ENCODE results near the gene MAN2B2.
A peak's percentile ranks its signal among the peaks of the same experiment; 100 is the strongest.
"Not testable (repeated sequence)": the region's sequence is repeated elsewhere in the genome, so short reads cannot be mapped to it uniquely, and the experiment has no call there.

MAN2B2 gene

DNA sequence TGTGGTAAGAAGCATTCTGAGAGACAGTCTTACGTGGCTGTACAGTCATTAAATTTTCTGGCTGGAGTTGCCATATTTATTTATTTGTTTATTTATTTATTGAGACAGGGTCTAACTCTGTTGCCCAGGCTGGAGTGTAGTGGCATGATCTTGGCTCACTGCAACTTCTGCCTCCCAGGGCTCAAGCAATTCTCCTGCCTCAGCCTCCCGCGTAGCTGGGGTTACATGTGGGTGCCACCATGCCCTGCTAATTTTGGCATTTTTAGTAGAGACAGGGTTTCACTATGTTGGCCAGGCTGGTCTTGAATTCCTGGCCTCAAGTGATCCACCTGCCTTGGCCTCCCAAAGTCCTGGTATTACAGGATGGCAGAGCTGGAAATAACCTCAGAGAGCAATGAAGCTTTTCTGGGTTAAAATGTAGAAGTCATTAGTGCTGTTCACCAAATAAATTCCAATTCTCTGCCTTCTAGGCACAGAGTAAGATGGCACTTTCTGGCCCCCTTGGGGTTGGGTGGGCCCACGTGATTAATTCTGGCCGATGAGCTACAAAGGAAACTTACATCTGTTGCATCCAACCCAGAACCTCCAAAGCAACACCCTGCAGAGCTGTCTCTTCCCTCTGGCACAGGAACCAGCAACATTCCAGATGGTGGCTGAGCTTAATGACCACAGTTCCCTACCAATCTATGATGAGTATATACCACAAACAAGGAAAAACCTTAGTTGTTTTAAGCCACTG is 70.0 kb downstream of the MAN2B2 start:
- no peak for DNase-seq

- no peak for DNase-seq
Observed at GRCh38 chr4:6647169-6647568, 72.2 kb downstream of the MAN2B2 start.

DNA sequence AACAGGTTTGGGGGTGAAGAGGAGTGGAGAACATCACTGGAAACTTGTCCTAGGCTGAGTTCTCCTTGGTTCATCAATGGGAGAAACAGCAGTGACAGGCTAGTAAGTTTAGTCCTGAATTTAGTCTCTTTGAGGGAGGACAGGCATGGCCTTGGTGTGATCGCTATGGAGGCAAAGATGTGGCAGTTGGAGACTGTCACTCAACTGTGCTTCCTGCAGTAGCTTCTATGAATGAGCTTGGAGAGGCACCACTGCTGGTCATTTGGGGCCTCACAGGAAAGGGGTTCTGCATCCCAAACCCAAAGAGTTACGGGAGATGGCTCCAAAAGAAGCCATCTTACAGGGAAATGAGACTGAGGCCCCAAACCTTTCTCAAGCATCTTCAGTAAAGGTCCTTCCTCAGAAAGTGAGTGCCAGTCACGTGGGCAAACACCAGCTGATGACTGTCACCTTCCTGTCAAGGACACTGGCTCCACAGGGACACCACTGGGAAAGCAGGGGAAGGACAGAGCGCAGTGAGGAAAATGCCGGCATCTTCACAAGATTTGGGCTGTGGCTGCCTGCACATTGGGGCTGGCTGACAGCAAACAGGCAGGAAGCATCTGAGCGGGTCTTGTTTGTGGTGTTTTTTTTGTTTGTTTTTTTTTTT is 72.7 kb downstream of the MAN2B2 start:
- DNase-seq: no peak

- no peak for DNase-seq
Observed at GRCh38 chr4:6649216-6649615, 74.2 kb downstream of the MAN2B2 start.

- not testable (repeated sequence) for DNase-seq
Observed at GRCh38 chr4:6654211-6654610, 79.2 kb downstream of the MAN2B2 start.

GRCh38 chr4:6655291-6655690 is 80.3 kb downstream of the MAN2B2 start:
- not testable (repeated sequence) for DNase-seq

DNA sequence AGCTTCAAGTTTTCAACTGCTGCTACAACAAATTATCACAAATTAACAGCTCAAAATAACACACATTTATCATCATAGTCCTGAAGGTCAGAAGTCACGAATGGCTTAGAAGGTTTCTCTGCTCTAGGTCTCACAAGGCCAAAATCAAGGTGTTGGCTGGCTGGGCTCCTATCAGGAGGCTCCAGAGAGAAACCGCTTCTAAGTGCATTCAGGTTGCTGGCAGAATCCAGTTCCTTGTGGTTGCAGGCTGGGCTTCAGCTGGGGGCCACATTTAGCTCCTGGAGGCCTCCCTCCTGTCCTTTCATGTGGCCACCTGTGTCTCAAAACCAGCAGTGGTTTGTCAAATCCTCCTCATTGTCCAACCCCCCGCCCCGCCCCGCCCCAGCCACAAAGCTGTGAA is 80.9 kb downstream of the MAN2B2 start:
- DNase-seq: no peak

DNA sequence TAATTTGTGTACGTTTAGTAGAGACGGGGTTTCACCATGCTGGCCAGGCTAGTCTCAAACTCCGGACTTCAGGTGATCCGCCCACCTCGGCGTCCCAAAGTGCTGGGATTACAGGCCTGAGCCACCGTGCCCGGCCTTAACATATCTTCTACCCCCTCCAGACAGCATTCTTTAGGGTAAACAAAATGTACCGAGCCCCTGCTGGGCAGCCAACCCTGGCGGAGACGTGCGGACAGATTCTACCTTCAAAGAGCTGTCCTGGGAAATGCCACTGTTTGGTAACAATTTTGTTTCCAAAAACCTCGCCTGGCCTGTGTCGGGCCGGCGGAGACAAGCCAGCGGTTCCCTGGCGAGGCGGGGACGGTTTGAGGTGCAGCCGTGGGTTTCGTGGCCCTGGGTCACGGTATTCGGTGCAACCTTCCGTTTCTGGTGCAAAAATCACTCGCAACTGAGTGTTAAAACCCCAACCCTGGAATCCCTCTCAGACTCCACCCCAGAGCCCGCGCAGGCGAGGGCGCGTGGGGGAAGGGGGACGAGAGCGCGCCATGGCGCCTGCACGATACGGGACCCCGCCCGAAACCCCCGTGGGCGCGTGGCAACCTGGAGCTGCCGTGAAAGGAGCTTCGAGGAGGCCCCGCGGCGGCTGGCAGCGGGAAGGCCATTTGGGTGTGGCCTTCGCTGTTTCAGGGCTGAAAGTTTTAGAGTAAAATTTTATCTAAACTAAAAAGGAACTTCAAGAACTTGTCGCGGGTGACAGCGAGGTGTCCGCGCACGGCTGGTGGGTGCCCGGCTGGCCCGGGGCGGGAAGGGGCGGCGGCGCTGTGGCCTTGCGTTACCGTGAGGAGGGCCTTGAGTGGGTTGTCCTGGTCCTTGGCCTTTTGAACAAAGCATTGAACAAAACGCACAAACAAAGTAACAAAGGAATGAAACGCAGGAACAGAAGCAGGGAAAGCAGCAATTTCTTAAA is 82.5 kb downstream of the MAN2B2 start:
- DNase-seq: no peak

- no peak for DNase-seq
Observed at GRCh38 chr4:6658209-6658595, 83.2 kb downstream of the MAN2B2 start.

- peak; percentile 49 for DNase-seq
Observed at GRCh38 chr4:6658597-6659075, 83.6 kb downstream of the MAN2B2 start.

DNA sequence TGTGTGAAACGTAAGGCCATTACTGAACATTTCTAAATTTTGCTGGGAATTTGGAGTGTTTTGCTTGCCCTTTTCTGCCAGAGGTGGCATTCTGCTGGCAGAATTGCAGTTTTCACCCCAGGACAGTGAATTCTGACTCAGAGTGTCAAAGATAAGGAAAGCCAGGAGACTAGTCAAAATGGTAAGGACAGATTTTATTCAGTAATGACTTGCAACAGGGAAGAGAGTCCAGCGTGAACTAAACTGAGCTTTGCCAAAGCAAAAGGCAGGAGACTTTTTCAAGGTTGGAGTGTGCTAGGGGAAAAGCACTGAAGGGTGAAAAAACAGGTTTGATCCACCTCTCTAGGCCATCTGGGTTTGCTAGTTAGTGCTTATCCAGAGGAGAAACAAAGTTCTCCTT is 84.9 kb downstream of the MAN2B2 start:
- no peak for DNase-seq

- DNase-seq: no peak
Observed at GRCh38 chr4:6660430-6660829, 85.4 kb downstream of the MAN2B2 start.

DNA sequence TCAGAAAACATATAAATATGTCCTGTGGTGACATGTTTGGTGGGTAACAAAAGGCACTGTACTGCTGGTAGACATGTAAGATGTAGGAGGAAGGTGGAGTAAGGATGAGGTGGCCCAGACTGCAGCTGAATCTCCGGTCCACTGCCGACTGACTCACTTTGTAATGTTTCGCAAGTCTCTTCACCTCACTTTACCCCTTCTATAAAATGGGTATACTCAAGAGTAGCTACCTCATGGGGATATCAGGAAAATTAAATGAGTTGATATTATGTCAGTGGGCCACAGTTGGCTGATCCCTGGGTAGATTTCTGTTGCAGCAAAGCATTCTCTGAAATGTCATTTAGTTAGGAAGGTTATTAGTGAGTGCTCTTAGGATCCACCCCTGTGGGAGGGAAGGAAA is 87.6 kb downstream of the MAN2B2 start:
- no peak for DNase-seq

DNA sequence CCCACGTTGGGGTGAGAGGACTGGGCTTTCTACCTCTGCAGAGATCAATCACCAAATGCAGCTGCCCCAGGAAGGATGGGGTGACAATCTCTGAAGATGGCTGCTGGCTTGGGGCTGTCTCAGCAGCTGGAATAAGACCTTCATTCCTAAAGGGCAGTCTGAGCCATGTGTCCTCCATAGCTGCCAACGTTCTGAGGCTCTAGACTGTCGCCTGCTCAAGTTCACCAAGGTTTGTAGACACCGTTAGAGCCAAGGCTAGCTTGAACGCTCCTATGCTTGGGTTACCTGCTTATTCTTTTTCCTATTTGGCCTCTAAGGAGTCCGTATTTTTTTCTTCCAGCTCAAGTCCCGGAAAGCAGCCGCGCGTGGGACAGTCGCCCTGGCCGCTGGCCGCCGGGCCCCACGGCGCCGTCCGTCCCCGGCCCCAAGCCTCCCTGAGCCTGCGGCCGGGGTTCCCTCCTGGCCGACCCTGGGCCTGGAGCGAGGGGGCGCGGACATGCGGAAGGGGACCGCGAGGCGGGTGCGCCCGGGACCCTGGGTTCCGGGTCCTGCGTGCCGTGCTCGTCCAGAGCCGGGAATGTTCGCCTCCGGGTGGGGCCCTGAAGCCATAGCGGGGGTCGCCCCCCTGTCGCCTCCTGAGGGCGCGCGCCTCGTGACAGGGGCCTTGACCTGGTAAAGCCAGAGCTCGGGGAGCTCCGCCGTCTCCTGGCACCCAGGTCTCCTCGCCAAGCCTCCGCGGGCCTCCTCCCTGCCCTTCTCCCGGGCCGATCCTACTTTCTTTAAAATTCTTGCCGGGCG is 88.8 kb downstream of the MAN2B2 start:
- no peak for DNase-seq

DNA sequence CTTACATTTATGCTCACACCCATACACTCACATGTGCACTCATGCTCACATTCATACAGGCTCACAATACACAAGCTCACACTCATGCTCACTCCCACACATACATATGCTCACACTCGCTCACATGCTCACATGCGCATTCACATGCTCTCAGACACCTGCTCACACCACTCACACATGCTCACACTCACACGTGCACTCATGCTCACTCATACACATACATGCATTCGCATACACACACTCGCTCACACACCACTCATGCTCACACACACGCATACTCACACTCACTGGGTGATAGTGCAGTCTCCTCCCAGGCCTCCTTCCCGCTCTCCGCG is 90.3 kb downstream of the MAN2B2 start:
- no peak for DNase-seq

DNA sequence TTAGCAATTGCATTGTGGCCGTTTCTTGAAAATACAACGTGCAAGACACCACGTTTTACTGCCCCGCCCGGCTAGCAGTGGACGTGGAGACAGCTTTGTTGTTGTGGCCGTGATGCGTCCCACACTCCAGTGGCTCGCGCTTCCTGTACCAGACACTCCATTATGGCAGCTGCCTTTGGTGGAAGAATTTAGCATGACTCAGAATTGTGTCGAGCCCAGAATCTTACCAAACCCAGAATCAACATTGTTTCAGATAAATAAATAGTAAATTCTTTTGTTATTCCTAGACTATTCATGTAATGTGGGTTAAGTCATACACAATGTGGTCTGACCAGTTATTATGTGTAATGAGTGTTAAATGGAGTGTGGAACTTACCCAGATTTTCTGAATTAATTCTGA is 93.4 kb downstream of the MAN2B2 start:
- DNase-seq: no peak

DNA sequence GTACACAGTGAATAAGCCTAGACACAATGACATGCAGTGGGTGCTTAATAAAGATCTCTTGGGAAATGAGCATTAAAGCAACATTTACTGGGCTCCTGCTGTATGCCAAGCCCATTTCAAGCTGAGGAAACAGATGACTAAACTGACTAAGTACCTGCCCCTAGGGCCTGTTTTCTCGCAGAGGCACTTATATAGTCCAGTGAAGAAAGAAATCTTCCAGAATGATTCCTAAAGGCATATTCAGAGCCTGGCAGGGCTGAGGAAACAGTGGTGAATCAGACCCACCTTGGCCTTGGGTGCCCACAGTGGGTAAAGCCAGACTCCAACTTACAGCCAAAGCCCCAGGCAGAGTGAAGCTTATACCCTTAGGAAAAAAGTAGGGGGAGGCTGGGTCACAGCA is 96.7 kb downstream of the MAN2B2 start:
- no peak for DNase-seq

DNA sequence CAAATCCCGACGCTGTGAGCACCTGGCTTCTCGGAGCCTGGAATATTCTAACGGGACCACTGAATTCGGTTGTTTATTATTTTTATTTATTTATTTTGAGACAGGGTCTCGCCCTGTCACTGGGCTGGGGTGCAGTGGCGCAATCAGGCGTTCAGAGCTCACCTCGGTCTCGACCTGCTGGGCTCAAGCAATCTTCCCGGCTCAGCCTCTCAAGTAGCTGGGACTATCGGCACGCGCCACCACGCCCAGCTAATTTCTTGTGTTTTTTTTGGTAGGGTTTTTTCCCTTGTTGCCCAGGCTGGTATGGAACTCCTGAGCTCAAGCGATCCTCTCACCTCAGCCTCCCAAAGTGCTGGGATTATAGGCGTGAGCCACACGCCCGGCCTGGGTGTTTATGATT is 97.1 kb downstream of the MAN2B2 start:
- no peak for DNase-seq

- DNase-seq: not testable (repeated sequence)
Observed at GRCh38 chr4:6672541-6673190, 97.7 kb downstream of the MAN2B2 start.
